Right lobe of liver (tissue), 6 donors: ENCODE data around the gene ANKRD37. TPM values are rescaled to one million over a fixed set of nuclear protein-coding genes. Genes with fewer than 3 reads are reported as not detected.

Experiments
- ATAC-seq, 4 donors: fragments of 200-7000 bp; cut with Tn5 transposase; one replicate each; pipeline ENCODE4 v1.9.1; 2020; ENCODE audit warnings: mild to moderate bottlenecking in 4 of 4, moderate library complexity in 4 of 4
- DNase-seq, 3 donors: peaks; one replicate each; pipeline ENCODE4 v3.0.0-alpha.2; 2020
- H3K27ac ChIP-seq, 3 donors: fragments of 200-600 bp; one replicate each; pipeline ENCODE4 v1.8.0; 2022
- H3K27me3 ChIP-seq, 2 donors: fragments of 200-600 bp; one replicate each; pipeline ENCODE4 v1.8.0; 2022
- H3K36me3 ChIP-seq, 4 donors: fragments of 200-600 bp; sonication (generic) in 1 of 4; one replicate each; pipeline versions ENCODE4 v1.5.1 to v1.8.0; 2017 to 2022; ENCODE audit warnings: control low read depth in 1 of 4
- H3K4me1 ChIP-seq, 4 donors: fragments of 200-600 bp; sonication (generic) in 1 of 4; one replicate each; pipeline versions ENCODE4 v1.5.1 to v1.8.0; 2017 to 2022; ENCODE audit warnings: control low read depth in 1 of 4
- H3K4me3 ChIP-seq, 3 donors: fragments of 200-600 bp; one replicate each; pipeline ENCODE4 v1.8.0; 2022
- H3K9me3 ChIP-seq, 4 donors: fragments of 200-600 bp; sonication (generic) in 1 of 4; one replicate each; pipeline versions ENCODE4 v1.5.1 to v1.8.0; 2017 to 2022; ENCODE audit warnings: control low read depth in 1 of 4
- CTCF ChIP-seq, 4 donors: fragments of 200-600 bp in 3 of 4; fragments of 450-650 bp in 1 of 4; IDR thresholded peaks; one replicate each; pipeline versions ENCODE4 v1.5.1 to v1.8.0; 2016 to 2022; ENCODE audit warnings: antibody characterized with exemption in 4 of 4, mild to moderate bottlenecking in 2 of 4
- POLR2A ChIP-seq: fragments of 450-650 bp; IDR thresholded peaks from one replicate; pipeline ENCODE4 v1.6.1; 2017; ENCODE audit warnings: antibody characterized with exemption, mild to moderate bottlenecking
- WGBS: methylation state at CpG from one replicate; pipeline ENCODE4 v1.1.6; 2018; ENCODE audit warnings: low coverage, low lambda C conversion rate; ENCODE audit not compliant: insufficient coverage; ENCODE audit errors: missing lambda C conversion rate; 5-methylcytosine and 5-hydroxymethylcytosine counted together
- intact Hi-C, 2 donors: fragments of 100-400 bp; cut with DNase I; formaldehyde crosslinking; loops; one replicate each; pipeline versions ENCODE4 v1.11.2 to v1.14.1; 2022
- total RNA-seq, 6 experiments: library from RNA; depleted of rRNA in 2 of 6; stranded (reverse); fragments of >200 nt in 2 of 6; fragmentation: NEBNext Ultra II Directional in 3 of 6; extraction: Animal tissue kit (Norgen Biotek cat#: 25700) in 3 of 6; gene quantifications; one replicate each; pipeline versions ENCODE4 v1.1.0 to v1.2.4, GENCODE V29; 2016 to 2023
- donor health status: DM: no; HTN: yes; CAD: no.
- donor health status: DM: no; HTN: no; CAD: no.
- donor health status: DM: no; HTN: no; CAD: no.
- donor health status: DM: no; HTN: yes; CAD: no.
- donor health status: DM: no; HTN: yes; CAD: no.

The ANKRD37 gene
- total RNA-seq, 6 experiments from 2014 or later: 3.9 to 19.0 (median 6.0) TPM

- Histone ChIP-seq H3K4me1 (peaks cover 0 to under 1% (median 0%) of the 10 kb centered on the region in 4 donors), H3K9me3 (no peaks in the 10 kb centered on the region), H3K27me3 (no peaks in the 10 kb centered on the region), H3K4me3 (no peak overlapping the region), H3K27ac (no peak overlapping the region), H3K36me3 (no peaks in the 10 kb centered on the region)
- ATAC-seq (no peak), DNase-seq (no peak)
- TF ChIP-seq CTCF (IDR thresholded peaks at IDR 0.05): no peak
- no peak for TF ChIP-seq POLR2A
- intact Hi-C loops: loop anchor here in 1 of 2 donors (10.0 kb wide), 1 partner anchor 187 kb away; the partner anchor contains the start of genes CFAP97 and SNX25
- WGBS: 89% methylated on average over 1 of the region's 1 CpG
Observed at GRCh38 chr4:185392156-185392555, 4.5 kb upstream of the ANKRD37 start.

DNA sequence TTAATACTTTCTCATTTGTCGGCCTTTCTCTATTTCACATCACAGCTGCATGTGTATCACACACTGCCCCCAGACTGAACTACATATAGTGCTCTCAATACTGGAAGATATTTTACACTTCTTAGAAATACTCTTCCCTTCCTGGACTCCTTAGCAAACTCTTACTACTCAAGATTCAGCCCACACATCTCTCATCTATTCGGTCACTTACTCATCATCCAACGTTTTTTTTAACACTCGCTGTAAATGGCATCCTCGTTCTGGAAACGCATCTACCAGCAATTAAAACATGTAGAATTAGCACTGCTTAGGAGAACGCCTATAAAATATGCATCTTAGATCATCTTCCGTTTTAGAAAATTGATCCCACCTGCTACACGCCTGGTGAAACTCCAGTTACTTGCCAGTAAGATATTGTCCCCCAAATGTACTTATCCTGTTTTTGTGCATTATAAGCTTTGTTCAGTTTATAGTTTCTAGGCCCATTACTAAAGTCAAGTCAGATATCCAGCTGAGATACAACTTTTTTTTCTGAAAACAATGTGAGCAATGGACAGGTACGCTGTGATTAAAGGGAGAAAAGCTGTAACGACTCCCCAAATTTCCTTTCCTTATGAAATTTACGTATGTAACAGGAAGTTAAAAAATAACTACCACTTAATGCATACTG is 1.9 kb upstream of the ANKRD37 start:
- peak overlapping the region; percentile 57 to 80 (median 69) for H3K4me3 ChIP-seq
- peaks cover 0 to 10% (median 2%) of the 10 kb centered on the region in 4 donors for H3K36me3 ChIP-seq
- TF ChIP-seq POLR2A: no peak
- no peak for TF ChIP-seq CTCF (IDR thresholded peaks at IDR 0.05)
- WGBS: 56% methylated on average over 12 of the region's 12 CpGs
- H3K27ac ChIP-seq: peak overlapping the region; percentile 100
- DNase-seq: no peak
- peaks cover 0 to 8% (median 4%) of the 10 kb centered on the region in 4 donors for H3K4me1 ChIP-seq
- ATAC-seq: no peak
- intact Hi-C loops: loop anchor here in 1 of 2 donors (10.0 kb wide), 1 partner anchor 190 kb away; the partner anchor contains the start of genes CFAP97 and SNX25
- H3K9me3 ChIP-seq: no peaks in the 10 kb centered on the region
- no peaks in the 10 kb centered on the region for H3K27me3 ChIP-seq

DNA sequence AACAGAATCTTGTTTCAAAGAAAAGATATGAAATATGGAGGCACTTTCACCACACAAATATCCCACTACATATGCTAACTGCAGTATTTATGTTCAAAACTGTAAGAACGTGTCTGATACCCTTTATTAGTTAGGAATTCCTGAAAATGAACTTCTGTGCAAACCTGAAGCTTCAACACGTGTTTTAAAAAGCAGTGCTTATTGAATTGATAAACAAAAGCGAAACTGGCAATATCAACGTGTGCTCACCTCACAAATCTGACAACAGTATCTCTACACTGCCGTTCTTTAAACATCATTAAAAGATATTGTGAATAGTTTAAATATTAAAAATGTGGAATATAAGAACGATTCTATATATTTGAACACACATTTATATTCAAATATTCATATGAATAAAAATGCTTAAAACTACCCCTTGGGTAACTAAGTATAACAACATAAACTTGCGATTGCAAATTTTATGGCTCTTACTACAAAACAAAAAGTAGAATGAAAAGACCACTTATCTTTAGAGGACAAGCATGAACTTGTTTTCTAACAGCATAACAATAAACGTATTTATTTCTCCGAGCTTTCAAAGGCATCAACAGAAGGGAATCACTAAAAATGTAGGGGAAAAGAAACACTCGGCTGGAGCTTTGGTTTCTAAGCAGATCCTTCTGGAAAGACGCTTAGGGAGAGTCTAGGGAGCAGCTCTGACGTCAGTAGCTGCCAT is 1.2 kb upstream of the ANKRD37 start, which contains the start of gene LRP2BP:
Gene LRP2BP (minus strand): TSS at position 687 of the 718 bp plus-strand sequence. CDS start 17,738 bp downstream, outside the sequence.
- no peak for DNase-seq
- Histone ChIP-seq H3K36me3 (peaks cover 0 to 17% (median 4%) of the 10 kb centered on the region in 4 donors), H3K27me3 (no peaks in the 10 kb centered on the region), H3K27ac (peak within 1 kb of the TSS; percentile 100), H3K4me1 (peaks cover 0 to 8% (median 4%) of the 10 kb centered on the region in 4 donors), H3K9me3 (no peaks in the 10 kb centered on the region), H3K4me3 (peak within 1 kb of the TSS; percentile 57 to 80 (median 69))
- ATAC-seq: no peak
- TF ChIP-seq POLR2A (no peak), CTCF (IDR thresholded peaks at IDR 0.05) (no peak)
- intact Hi-C loops: loop anchor here in 1 of 2 donors (10.0 kb wide), 1 partner anchor 191 kb away; the partner anchor contains the start of genes CFAP97 and SNX25
- 1% methylated on average over 11 of the region's 12 CpGs for WGBS

DNA sequence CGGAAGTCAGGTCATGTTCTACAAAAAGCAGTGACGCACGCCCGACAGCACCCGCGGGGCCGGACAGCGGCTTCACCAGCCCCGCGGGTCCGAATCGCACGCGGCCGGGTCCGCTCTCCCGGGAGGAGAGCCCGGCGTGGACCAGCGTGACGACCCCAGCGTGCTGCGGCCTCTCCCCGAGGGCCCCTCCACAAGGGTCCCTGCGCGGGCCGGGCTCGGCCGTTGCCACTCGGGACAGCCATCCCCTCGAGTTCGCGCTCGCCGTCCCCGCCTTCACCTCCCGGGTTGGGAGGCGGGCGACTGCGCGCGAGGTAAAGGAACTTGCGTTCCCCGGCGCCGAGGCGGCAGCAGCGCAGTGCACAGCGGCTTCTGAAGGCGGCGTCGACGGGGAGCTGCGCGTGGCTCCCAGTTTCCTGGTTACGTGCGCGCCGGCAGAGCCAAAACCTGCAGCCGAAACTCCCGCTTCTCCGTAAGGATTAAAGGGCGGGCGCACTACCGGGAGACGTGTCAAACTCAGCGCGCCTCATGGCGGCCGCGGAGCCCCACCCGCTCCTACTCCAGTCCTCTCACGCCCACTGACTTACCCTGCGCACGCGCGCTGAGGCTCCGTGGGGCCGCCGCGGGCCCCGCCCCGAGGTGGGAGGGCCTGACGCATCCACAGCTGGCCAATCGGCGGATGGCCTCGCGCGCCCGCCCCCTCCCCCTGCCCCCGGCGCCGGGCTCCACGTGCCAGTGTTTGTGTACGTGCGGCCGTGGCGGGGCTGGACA is 501 bp upstream of the ANKRD37 start:
- H3K4me1 ChIP-seq: peaks cover 0 to 8% (median 4%) of the 10 kb centered on the region in 4 donors
- ATAC-seq (peak; percentile 83 to 93 (median 90)), DNase-seq (peak; percentile 98 to 99 (median 99))
- H3K36me3 ChIP-seq: peaks cover 0 to 24% (median 6%) of the 10 kb centered on the region in 4 donors
- TF ChIP-seq POLR2A: peak; percentile 84
- no peak for TF ChIP-seq CTCF (IDR thresholded peaks at IDR 0.05)
- no peaks in the 10 kb centered on the region for H3K9me3 ChIP-seq
- 0% methylated on average over 19 of the region's 98 CpGs for WGBS
- H3K27me3 ChIP-seq: no peaks in the 10 kb centered on the region
- H3K4me3 ChIP-seq: peak overlapping the region; percentile 57 to 80 (median 69)
- peak overlapping the region; percentile 100 for H3K27ac ChIP-seq
- intact Hi-C loops: loop anchor here in 1 of 2 donors (10.0 kb wide), 1 partner anchor 191 kb away; the partner anchor contains the start of genes CFAP97 and SNX25
